Brain microvascular endothelial cell (primary cell): ENCODE measurements around the gene KIDINS220.

Experiments
- DNase-seq: peaks from one replicate; pipeline ENCODE4 v3.0.0-alpha.2; 2020
- H3K27ac ChIP-seq: fragments of 250-450 bp; sonication (Bioruptor Pico); 2 replicates; pipeline ENCODE4 v1.5.1; 2020; ENCODE audit warnings: mild to moderate bottlenecking, moderate library complexity
- H3K27me3 ChIP-seq: fragments of 250-450 bp; sonication (Bioruptor Pico); replicated peaks from 2 replicates; pipeline ENCODE4 v1.5.1; 2020; ENCODE audit warnings: mild to moderate bottlenecking
- H3K36me3 ChIP-seq: fragments of 250-450 bp; sonication (Bioruptor Pico); replicated peaks from 2 replicates; pipeline ENCODE4 v1.5.1; 2020; ENCODE audit warnings: mild to moderate bottlenecking
- H3K4me3 ChIP-seq: 2 replicates; pipeline ENCODE4 v1.5.1; 2011; ENCODE audit warnings: low read depth, mild to moderate bottlenecking, control low read depth, low read length, moderate library complexity
- in situ Hi-C: cut with HindIII; loops from 2 replicates; pipeline ENCODE4 v1.10.0; 2017; ENCODE audit warnings: low sequenced_read_pairs, low pct_ligation_motif_present
- TF ChIP-seq, protein P1 (sequence below): IDR thresholded peaks from 2 replicates; pipeline ENCODE4 v1.5.1; 2011; ENCODE audit warnings: low read depth, mild to moderate bottlenecking, moderate library complexity, low read length, control low read depth, inconsistent platforms; ENCODE audit errors: missing control alignments

Gene KIDINS220

DNA sequence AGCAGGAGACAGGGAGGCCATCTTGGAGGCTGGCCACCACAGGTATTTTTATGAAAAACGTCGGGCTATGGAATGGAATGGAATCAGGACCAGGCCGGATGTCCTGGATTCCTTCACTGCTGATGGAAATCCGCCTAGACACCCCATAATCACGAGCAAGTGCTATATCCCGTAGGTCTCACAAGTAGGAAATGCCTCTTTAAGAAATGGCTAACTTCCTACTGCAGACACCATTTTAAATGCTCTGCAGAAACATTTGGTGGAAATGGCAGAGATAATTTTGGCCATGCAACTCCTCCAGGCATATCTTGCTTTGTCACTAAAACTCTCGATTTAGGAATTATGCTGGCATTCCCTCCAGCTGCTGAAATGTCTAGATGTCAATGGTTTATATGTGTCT is 137.6 kb downstream of the KIDINS220 start:
- H3K27ac ChIP-seq, result no peak overlapping the region
- H3K36me3 ChIP-seq, result no peaks in the 10 kb centered on the region
- no peaks in the 10 kb centered on the region for H3K27me3 ChIP-seq
- TF ChIP-seq, protein P1, sequence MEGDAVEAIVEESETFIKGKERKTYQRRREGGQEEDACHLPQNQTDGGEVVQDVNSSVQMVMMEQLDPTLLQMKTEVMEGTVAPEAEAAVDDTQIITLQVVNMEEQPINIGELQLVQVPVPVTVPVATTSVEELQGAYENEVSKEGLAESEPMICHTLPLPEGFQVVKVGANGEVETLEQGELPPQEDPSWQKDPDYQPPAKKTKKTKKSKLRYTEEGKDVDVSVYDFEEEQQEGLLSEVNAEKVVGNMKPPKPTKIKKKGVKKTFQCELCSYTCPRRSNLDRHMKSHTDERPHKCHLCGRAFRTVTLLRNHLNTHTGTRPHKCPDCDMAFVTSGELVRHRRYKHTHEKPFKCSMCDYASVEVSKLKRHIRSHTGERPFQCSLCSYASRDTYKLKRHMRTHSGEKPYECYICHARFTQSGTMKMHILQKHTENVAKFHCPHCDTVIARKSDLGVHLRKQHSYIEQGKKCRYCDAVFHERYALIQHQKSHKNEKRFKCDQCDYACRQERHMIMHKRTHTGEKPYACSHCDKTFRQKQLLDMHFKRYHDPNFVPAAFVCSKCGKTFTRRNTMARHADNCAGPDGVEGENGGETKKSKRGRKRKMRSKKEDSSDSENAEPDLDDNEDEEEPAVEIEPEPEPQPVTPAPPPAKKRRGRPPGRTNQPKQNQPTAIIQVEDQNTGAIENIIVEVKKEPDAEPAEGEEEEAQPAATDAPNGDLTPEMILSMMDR, result no peak
- in situ Hi-C loops, result no loop called here
- no peak overlapping the region for H3K4me3 ChIP-seq
- DNase-seq, result no peak

DNA sequence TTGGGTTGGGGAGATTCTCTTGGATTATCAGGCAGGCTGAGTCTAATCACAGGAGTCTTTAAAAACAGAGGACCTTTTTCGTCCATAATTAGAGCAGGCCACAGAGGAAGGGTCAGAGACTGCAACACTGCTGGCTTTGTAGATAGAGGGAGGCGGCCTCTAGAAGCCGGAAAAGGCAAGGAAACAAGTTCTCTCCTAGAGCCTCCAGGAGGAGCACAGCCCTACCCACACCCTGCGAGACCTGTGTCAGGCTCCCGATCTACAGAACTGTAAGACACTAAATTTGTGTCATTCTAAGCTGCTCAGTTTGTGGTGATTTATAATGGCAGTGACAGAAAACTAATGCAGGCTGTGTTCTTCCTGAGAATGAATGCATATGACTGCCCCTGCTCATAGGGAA is 140.2 kb downstream of the KIDINS220 start:
- TF ChIP-seq, protein P1, result no peak
- no peak overlapping the region for H3K4me3 ChIP-seq
- H3K27ac ChIP-seq, result no peak overlapping the region
- H3K36me3 ChIP-seq, result no peaks in the 10 kb centered on the region
- in situ Hi-C loops, result no loop called here
- H3K27me3 ChIP-seq, result no peaks in the 10 kb centered on the region
- no peak for DNase-seq

DNA sequence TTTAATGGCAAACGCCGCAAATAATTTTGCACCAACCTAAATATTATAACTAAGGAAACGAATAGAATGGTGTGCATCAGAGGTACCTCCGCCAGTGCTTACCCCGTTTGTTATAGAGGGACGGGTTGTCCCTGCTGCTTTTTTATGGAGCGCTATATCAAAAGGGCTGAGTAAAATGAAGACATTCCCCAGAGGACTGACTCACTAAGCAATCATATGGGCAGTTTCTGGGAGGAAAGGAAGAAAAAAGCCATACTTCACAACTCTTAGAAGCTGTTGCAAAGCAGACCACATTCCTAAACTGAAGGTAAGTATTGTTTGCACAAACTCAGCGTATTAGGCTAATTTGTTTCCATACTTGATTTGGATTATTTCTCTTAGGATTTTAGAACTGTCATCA is 142.7 kb downstream of the KIDINS220 start:
- in situ Hi-C loops, result no loop called here
- H3K27me3 ChIP-seq, result no peaks in the 10 kb centered on the region

DNA sequence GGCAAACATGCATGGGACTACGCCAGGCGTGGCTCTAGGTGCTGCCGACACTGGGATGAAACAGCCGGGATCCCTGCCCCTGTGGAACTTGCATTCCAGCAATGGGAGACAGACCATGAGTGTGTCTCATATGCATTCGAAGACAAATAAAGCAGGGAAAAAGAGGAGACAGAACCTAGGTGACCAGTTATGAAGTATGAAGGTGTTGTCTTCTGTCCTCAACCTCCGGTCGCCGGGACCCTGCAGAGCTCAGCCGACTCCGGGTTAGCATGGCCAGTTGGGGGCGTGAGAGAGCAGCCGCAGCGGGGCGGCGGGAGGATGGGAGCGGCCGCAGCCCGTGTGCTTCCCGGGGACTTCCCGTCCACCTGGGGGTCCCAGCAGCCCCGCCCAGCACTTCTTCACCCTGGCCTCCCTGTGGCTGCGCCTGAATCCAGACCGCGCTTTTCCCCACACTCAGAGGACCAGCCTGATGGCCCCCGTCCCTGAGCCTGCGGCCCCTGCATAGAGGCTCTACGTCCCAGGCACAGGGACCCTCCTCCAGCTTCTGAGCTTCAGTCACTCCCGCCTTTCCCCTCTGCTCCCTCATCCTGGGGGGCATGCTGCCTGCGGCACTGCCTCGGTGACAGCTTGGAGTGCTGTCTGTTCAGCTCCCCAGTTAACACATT is 144.1 kb downstream of the KIDINS220 start:
- TF ChIP-seq, protein P1, result peak; percentile 82
- Histone ChIP-seq H3K27ac (no peak overlapping the region), H3K36me3 (no peaks in the 10 kb centered on the region), H3K27me3 (no peaks in the 10 kb centered on the region), H3K4me3 (peak overlapping the region; percentile 36)
- no peak for DNase-seq
- in situ Hi-C loops, result no loop called here

More for the DNA sequence above, 142.7 kb downstream of the KIDINS220 start:
- Histone ChIP-seq H3K36me3 (no peaks in the 10 kb centered on the region), H3K27ac (no peak overlapping the region), H3K4me3 (no peak overlapping the region)
- no peak for DNase-seq
- TF ChIP-seq, protein P1, result no peak

DNA sequence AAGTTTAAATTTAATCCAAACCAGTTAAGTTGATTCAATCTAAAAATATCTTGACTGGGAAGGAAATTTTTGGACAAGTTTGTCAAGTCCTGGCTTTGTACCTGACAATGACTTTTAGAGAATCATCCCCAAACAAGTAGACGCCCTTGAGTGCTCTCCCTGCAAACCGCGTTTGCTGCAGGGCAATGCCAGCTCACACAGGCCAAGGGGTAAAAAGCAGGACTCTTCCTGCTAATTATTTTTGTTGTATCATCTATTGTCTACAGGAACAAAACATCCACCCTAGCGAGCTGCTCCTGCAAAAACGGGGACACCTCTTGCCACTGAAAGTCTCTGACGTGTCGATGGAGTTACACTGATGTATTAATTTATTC is 144.6 kb downstream of the KIDINS220 start:
- H3K27me3 ChIP-seq, result no peaks in the 10 kb centered on the region
- no peak overlapping the region for H3K27ac ChIP-seq
- no peaks in the 10 kb centered on the region for H3K36me3 ChIP-seq
- TF ChIP-seq, protein P1, result no peak
- no peak for DNase-seq
- H3K4me3 ChIP-seq, result no peak overlapping the region
- in situ Hi-C loops, result no loop called here

DNA sequence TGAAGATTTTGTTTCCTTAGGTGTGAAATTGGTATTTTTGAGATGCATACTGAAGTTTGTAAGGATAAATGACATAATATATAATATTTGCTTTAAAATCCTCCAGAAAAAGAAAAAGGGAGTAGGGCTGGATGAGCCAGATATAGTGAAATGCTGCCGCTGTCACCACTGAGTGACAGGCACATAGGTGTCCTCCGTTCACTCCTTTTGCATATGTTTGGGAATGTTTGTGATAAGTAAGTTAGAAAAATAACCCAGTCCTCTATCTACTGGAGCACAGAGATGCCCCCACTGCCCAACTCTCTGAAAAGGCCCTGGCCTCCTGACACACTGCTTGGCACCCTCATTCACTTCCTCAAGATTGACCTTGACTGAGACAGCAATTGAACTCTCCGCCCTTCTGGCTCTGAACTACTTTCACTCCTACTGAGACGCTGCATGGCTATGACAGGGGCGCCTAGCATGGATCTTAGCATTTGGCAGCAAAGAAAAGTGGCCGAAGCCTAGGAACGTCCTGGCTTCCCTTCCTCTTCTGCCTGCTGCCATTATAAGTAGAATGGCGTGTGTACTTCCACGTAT is 145.5 kb downstream of the KIDINS220 start:
- TF ChIP-seq, protein P1, result no peak
- no peak for DNase-seq
- in situ Hi-C loops, result no loop called here

More for the DNA sequence above, 145.5 kb downstream of the KIDINS220 start:
- Histone ChIP-seq H3K27me3 (no peaks in the 10 kb centered on the region), H3K27ac (no peak overlapping the region), H3K4me3 (no peak overlapping the region), H3K36me3 (no peaks in the 10 kb centered on the region)
